Endothelial cell of umbilical vein (primary cell): ENCODE data around the gene ARMC8.

Source experiments
- EZH2 ChIP-seq: IDR thresholded peaks from 2 replicates; pipeline ENCODE4 v1.6.1; 2012; ENCODE audit warnings: borderline replicate concordance, low read depth, mild to moderate bottlenecking, moderate library complexity, low read length, inconsistent platforms; ENCODE audit not compliant: severe bottlenecking
- GATA2 ChIP-seq: IDR thresholded peaks from 2 replicates; pipeline ENCODE4 v1.7.0; 2011; ENCODE audit warnings: low read depth, mild to moderate bottlenecking, moderate library complexity, mixed read lengths, low read length; ENCODE audit not compliant: insufficient read length, insufficient read depth
- POLR2A ChIP-seq: IDR thresholded peaks from 2 replicates; pipeline ENCODE4 v1.6.1; 2012; ENCODE audit warnings: low read depth, mild to moderate bottlenecking, control low read depth, low read length
- POLR2AphosphoS5 ChIP-seq: IDR thresholded peaks from 2 replicates; pipeline ENCODE4 v1.6.1; 2012; ENCODE audit warnings: low read depth, mild to moderate bottlenecking, control low read depth, low read length, moderate library complexity; ENCODE audit not compliant: insufficient read depth
- TF ChIP-seq, protein P1 (sequence below), 2 donors: IDR thresholded peaks; 1 replicate in 1 of 2; 2 replicates in 1 of 2; pipeline ENCODE4 v1.5.1; 2011; ENCODE audit warnings: low read length in 2 of 2, mild to moderate bottlenecking in 2 of 2, moderate library complexity in 2 of 2, control low read depth in 1 of 2, inconsistent platforms in 1 of 2, low read depth in 1 of 2; ENCODE audit not compliant: insufficient read depth in 1 of 2; ENCODE audit errors: extremely low read depth in 1 of 2
- TF ChIP-seq, protein P2 (sequence below): IDR thresholded peaks from 2 replicates; pipeline ENCODE4 v1.6.1; 2011; ENCODE audit not compliant: insufficient read depth, insufficient read length

DNA sequence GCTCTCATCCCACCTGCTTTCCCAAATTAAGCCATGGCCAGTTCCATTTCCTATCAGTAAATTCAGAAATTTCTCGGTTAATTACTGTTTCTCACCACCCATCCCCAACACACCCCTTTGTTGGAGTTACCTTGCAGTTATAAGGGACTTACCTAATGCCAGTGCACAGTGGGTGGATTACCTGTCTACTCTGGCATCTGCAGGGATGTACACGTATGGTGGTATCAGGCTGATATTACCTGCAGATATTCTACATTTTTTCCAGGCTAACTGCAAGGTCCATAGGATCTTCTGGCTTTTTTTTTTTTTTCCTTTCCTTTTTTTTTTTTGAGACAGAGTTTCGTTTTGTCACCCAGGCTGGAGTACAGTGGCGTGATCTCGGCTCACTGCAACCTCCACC lies 153.4 kb downstream of the ARMC8 start:
- TF ChIP-seq, protein P1, sequence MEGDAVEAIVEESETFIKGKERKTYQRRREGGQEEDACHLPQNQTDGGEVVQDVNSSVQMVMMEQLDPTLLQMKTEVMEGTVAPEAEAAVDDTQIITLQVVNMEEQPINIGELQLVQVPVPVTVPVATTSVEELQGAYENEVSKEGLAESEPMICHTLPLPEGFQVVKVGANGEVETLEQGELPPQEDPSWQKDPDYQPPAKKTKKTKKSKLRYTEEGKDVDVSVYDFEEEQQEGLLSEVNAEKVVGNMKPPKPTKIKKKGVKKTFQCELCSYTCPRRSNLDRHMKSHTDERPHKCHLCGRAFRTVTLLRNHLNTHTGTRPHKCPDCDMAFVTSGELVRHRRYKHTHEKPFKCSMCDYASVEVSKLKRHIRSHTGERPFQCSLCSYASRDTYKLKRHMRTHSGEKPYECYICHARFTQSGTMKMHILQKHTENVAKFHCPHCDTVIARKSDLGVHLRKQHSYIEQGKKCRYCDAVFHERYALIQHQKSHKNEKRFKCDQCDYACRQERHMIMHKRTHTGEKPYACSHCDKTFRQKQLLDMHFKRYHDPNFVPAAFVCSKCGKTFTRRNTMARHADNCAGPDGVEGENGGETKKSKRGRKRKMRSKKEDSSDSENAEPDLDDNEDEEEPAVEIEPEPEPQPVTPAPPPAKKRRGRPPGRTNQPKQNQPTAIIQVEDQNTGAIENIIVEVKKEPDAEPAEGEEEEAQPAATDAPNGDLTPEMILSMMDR (IDR thresholded peaks at IDR 0.05; ENCODE audit: extremely low read depth in 1 of 2, insufficient read depth in 1 of 2, low read depth in 1 of 2, low read length in 2 of 2), result no peak
- no peak for TF ChIP-seq POLR2AphosphoS5
- TF ChIP-seq POLR2A, result no peak
- TF ChIP-seq, protein P2, sequence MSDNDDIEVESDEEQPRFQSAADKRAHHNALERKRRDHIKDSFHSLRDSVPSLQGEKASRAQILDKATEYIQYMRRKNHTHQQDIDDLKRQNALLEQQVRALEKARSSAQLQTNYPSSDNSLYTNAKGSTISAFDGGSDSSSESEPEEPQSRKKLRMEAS, result no peak
- no peak for TF ChIP-seq EZH2
- TF ChIP-seq GATA2, result no peak
